ENCODE results near the gene FOXO3. TPM values are rescaled to one million over a fixed set of nuclear protein-coding genes. Genes with fewer than 3 reads are reported as not detected.

The FOXO3 gene
- total RNA-seq, 1 experiment from 2014 or later, result 43.8 TPM

- in situ Hi-C loops (cut with HindIII; ENCODE audit: low pct_unique_long_range_greater_than_20kb, low sequenced_read_pairs) (no loop called here), intact Hi-C loops (cut with micrococcal nuclease; ENCODE audit: unreplicated experiment) (no loop called here)
- peaks cover 9% of the 10 kb centered on the region for H3K4me1 ChIP-seq (ENCODE audit: control insufficient read depth, insufficient read depth, low read length)
- POLR2A ChIA-PET, result no interaction called here
- DNase-seq (ENCODE audit: low read depth, low spot score) (no peak), ATAC-seq (no peak)
- no peaks in the 10 kb centered on the region for H3K27me3 ChIP-seq (ENCODE audit: control insufficient read depth, insufficient read depth, low read length)
- no peaks in the 10 kb centered on the region for H3K36me3 ChIP-seq (ENCODE audit: control insufficient read depth, insufficient read depth, low read length)
- CTCF ChIA-PET, result no interaction called here
- no peak overlapping the region for H3K4me3 ChIP-seq (ENCODE audit: low read depth in 2 of 2, low read length in 2 of 2)
- no peak for TF ChIP-seq REST (IDR thresholded peaks at IDR 0.05; ENCODE audit: insufficient read depth in 1 of 2, low read depth in 2 of 2, low read length in 1 of 2)
- no peak for TF ChIP-seq CTCF (IDR thresholded peaks at IDR 0.05)
- TF ChIP-seq POLR2AphosphoS5 (IDR thresholded peaks at IDR 0.05; ENCODE audit: low read depth, low read length), result no peak
- no peak for TF ChIP-seq SIN3A (IDR thresholded peaks at IDR 0.05; ENCODE audit: borderline replicate concordance, insufficient read depth, low read depth, low read length)
- TF ChIP-seq TCF7L2 (IDR thresholded peaks at IDR 0.05; ENCODE audit: low read depth, low read length), result no peak
- H3K9me3 ChIP-seq (ENCODE audit: control insufficient read depth, insufficient read depth, low read depth, low read length), result no peaks in the 10 kb centered on the region; the same call in 1 of the 2 replicates
- H3K27ac ChIP-seq (ENCODE audit: low read length), result no peak overlapping the region
- no TSS peak for BruUV-seq (replicated peaks)
Observed at GRCh38 chr6:108616544-108616943, 55.8 kb downstream of the FOXO3 start.

- no peaks in the 10 kb centered on the region for H3K36me3 ChIP-seq (ENCODE audit: control insufficient read depth, insufficient read depth, low read length)
- DNase-seq (ENCODE audit: low read depth, low spot score) (no peak), ATAC-seq (no peak)
- H3K9me3 ChIP-seq (ENCODE audit: control insufficient read depth, insufficient read depth, low read depth, low read length), result no peaks in the 10 kb centered on the region; the same call in 1 of the 2 replicates
- no TSS peak for BruUV-seq (replicated peaks)
- H3K27me3 ChIP-seq (ENCODE audit: control insufficient read depth, insufficient read depth, low read length), result no peaks in the 10 kb centered on the region
- TF ChIP-seq SIN3A (IDR thresholded peaks at IDR 0.05; ENCODE audit: borderline replicate concordance, insufficient read depth, low read depth, low read length) (no peak), TCF7L2 (IDR thresholded peaks at IDR 0.05; ENCODE audit: low read depth, low read length) (no peak), POLR2AphosphoS5 (IDR thresholded peaks at IDR 0.05; ENCODE audit: low read depth, low read length) (no peak), CTCF (IDR thresholded peaks at IDR 0.05) (no peak), REST (IDR thresholded peaks at IDR 0.05; ENCODE audit: insufficient read depth in 1 of 2, low read depth in 2 of 2, low read length in 1 of 2) (no peak)
- ChIA-PET CTCF (no interaction called here), POLR2A (no interaction called here)
- H3K4me3 ChIP-seq (ENCODE audit: low read depth in 2 of 2, low read length in 2 of 2), result no peak overlapping the region
- H3K4me1 ChIP-seq (ENCODE audit: control insufficient read depth, insufficient read depth, low read length), result peaks cover 9% of the 10 kb centered on the region
- H3K27ac ChIP-seq (ENCODE audit: low read length), result no peak overlapping the region
- intact Hi-C loops (cut with micrococcal nuclease; ENCODE audit: unreplicated experiment), result no loop called here
- in situ Hi-C loops (cut with HindIII; ENCODE audit: low pct_unique_long_range_greater_than_20kb, low sequenced_read_pairs), result no loop called here
Observed at GRCh38 chr6:108616973-108617372, 56.3 kb downstream of the FOXO3 start.
